NCI-H345 (cell line): ENCODE data around the gene CENATAC.
"Not testable (repeated sequence)": the region's sequence is repeated elsewhere in the genome, so short reads cannot be mapped to it uniquely, and the experiment has no call there.

ENCODE experiments used
- DNase-seq: peaks from one replicate; lab custom pipeline; 2025; lab: John Stamatoyannopoulos, UW

CENATAC gene

DNA sequence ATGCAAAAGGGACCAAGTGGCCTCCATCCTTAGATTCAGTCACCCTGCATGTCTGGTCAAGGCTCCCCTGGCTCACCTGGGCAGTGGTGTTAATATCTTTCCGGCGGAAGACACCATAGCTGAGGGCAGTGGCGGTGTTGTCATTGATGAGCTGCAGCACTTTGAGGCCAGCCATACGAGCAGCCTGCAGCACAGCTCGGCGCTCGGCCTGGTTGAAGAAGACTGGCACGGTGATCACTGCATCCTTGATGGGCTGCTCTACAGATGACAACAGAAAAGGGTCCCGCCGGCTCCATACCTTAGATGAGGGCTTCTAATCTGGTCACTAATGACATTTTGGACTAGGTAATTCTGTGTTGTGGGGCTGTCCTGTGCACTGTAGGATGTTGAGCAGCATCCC is 56.5 kb downstream of the CENATAC start:
- no peak for DNase-seq

DNA sequence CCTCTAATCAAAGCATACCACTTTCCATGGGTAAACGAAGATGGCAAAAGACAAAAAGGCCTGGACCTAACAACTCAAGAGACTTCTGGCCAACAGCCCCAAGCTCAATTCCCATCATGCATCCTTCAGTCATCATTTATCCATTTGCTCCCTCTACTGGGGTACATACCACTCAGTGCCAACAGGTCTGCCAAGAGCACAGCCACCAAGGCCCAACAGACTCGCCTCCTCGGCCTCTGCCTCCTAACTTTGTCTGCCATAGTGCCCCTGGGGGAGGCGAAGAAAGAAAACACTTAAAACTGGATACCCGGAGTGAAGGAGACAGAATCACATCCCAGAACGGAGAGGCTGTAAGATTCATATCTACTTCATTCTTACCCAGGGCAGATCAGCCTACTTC is 58.0 kb downstream of the CENATAC start:
- DNase-seq = no peak

DNA sequence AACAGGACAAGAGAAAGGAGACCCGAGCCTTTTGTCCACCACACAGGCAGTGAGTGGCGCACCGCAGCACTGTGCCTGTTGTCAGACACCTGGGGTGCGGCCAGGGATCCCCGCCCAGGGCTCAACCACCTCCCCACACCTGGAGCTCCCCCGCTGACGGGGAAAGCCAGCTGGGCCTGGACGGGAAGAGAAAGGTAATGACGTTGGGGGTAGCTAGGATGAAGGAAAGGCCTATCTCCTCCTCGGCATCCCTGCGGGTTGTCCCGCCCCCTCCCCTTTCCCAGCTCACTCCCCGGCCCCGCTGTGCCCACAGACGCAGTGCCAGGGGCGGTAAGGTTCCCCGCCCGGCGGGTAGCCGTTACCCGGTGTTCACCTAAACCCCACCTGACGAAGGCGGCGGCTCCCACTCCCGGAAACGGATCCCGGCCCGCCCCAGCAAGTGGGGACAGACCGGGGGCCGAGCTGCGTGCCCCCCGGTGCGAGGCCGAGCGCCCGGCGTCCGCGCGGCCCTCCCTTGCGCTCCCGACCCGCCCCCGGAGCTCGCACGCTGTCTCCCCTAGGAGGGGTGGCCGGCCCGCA is 58.6 kb downstream of the CENATAC start:
- peak; percentile 49 for DNase-seq

DNA sequence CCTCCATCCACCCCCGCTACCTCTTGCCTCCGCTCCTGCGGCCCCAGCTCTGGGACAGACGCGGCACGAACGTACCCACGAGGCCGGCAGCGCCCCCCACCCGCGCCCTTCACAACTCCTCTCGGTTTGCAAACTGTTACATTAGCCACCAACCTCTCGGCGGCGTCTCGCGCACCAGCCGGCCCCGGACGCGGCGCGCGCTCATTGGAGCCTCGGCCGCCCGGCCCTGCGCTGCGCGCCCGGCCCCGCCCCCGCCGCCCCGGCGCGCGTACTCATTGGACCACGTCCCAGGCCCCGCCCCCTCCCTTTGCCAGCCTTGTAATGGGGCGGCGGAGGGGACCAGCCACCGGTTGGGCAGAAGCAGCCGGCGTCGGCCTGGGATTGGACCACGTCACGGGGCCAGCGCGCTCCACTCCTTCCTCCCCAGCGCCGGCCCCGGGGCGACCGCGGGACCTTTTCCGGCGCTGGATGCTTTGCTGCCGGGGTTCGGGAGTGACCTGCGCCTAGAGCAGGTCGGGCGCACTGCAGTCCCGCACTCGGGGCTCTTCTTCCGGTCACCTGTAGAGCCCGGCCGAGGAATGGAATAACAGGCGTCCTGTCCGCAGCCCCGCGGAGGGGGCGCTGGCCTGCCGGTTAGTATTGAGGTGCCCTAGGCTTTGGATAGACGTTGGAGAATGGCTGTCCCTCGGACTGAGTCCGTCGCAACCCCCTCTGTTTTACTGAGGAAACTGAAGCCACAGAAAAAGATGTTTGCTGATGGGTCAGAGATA is 59.2 kb downstream of the CENATAC start, which contains the start of gene HYOU1:
HYOU1 (minus strand) TSS at position 206 of the 770 bp plus-strand sequence. CDS start 1,045 bp downstream, outside the sequence.
- DNase-seq = peak; percentile 98

DNA sequence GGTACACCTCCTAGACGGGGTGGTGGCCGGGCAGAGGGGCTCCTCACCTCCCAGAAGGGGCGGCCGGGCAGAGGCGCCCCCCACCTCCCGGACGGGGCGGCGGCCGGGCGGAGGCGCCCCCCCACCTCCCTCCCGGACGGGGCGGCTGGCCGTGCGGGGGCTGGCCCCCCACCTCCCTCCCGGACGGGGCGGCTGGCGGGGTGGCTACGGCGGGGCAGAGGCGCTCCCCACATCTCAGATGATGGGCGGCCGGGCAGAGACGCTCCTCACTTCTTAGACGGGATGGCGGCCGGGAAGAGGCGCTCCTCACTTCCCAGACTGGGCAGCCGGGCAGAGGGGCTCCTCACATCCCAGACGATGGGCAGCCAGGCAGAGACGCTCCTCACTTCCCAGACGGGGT is 61.2 kb downstream of the CENATAC start:
- DNase-seq = not testable (repeated sequence)

DNA sequence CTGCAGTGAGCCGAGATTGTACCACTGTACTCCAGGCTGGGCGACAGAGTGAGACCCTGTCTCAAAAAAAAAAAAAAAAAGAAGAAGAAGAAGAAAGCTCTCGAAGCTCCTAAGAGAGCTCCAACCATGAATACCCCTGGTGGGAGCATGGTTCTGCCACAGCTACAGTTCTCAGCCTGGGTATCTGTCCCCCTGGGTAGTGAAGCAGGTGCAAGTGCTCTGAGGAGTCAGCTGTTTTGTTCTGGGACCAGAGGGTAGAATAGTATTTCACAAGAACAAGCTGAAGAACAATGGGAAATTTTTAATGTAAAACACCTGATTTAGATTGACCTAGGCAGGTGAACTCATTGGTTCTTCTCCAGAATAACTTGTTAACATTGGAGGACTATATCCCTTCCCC is 63.3 kb downstream of the CENATAC start:
- no peak for DNase-seq

DNA sequence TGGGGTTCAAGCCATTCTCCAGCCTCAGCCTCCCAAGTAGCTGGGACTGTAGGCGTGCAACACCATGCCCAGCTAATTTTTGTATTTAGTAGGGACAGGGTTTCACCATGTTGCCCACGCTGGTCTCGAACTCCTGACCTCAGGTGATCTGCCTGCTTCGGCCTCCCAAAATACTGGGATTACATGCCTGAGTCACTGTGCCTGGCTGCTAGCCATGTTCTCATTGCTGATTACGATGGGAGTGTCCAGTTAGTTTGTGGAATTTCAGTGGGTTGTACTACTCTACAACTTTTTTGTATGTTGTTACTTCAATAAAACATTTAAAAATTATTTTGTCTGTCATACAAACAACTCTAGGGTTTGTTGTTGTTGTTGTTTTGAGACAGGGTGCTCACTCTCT is 64.8 kb downstream of the CENATAC start:
- DNase-seq = no peak

DNA sequence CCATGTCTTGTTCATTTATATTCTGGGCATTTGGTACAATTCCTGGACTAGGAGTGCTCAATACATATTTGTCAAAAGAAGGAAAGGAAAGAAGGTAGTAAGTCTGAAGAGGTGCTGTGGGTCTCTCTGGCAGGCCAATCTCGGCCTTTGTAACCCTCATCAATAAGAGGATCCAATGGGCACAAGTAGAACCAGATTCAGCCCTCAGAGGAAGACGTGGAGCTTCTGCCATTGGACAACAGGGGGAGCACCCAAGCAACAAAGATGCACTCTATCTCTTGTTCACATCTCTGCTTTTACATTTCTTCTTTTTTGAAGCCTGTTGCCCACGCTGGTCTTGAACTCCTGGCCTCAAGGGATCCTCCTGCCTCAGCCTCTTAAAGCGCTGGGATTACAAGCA is 67.4 kb downstream of the CENATAC start:
- no peak for DNase-seq
